IPS-15b (cell line): ENCODE data around the gene RALGPS1.

Experiments used
- H3K27me3 ChIP-seq: one replicate; pipeline ENCODE4 v1.6.1; 2013; ENCODE audit warnings: low read length; ENCODE audit not compliant: control insufficient read depth, insufficient read depth
- H3K36me3 ChIP-seq: one replicate; pipeline ENCODE4 v1.6.1; 2013; ENCODE audit warnings: low read length; ENCODE audit not compliant: control insufficient read depth, insufficient read depth
- H3K4me1 ChIP-seq: one replicate; pipeline ENCODE4 v1.6.1; 2013; ENCODE audit warnings: mild to moderate bottlenecking, low read length; ENCODE audit not compliant: control insufficient read depth, insufficient read depth
- H3K4me3 ChIP-seq: one replicate; pipeline ENCODE4 v1.5.1; 2013; ENCODE audit warnings: low read depth, low read length
- H3K9ac ChIP-seq: one replicate; pipeline ENCODE4 v1.6.1; 2013; ENCODE audit warnings: low read depth, mild to moderate bottlenecking, low read length
- H3K9me3 ChIP-seq: one replicate; pipeline ENCODE4 v1.6.1; 2013; ENCODE audit warnings: mild to moderate bottlenecking, low read length; ENCODE audit not compliant: control insufficient read depth, insufficient read depth

RALGPS1 gene

GRCh38 chr9:126982215-126983002 is 67.8 kb downstream of the RALGPS1 start:
- Histone ChIP-seq H3K4me1 (no peaks in the 10 kb centered on the region), H3K9me3 (no peaks in the 10 kb centered on the region), H3K36me3 (no peaks in the 10 kb centered on the region), H3K9ac (no peak overlapping the region), H3K4me3 (no peak overlapping the region), H3K27me3 (no peaks in the 10 kb centered on the region)

- no peak overlapping the region for H3K9ac ChIP-seq
- no peaks in the 10 kb centered on the region for H3K27me3 ChIP-seq
- no peaks in the 10 kb centered on the region for H3K36me3 ChIP-seq
- no peaks in the 10 kb centered on the region for H3K4me1 ChIP-seq
- H3K9me3 ChIP-seq, result no peaks in the 10 kb centered on the region
- H3K4me3 ChIP-seq, result no peak overlapping the region
Measured at GRCh38 chr9:126983767-126984166, 69.2 kb downstream of the RALGPS1 start.

GRCh38 chr9:126984969-126985368 is 70.4 kb downstream of the RALGPS1 start:
- no peaks in the 10 kb centered on the region for H3K27me3 ChIP-seq
- no peak overlapping the region for H3K9ac ChIP-seq
- no peak overlapping the region for H3K4me3 ChIP-seq
- no peaks in the 10 kb centered on the region for H3K36me3 ChIP-seq
- no peaks in the 10 kb centered on the region for H3K4me1 ChIP-seq
- H3K9me3 ChIP-seq, result no peaks in the 10 kb centered on the region

- H3K36me3 ChIP-seq, result no peaks in the 10 kb centered on the region
- H3K9me3 ChIP-seq, result no peaks in the 10 kb centered on the region
- no peaks in the 10 kb centered on the region for H3K27me3 ChIP-seq
- H3K4me1 ChIP-seq, result no peaks in the 10 kb centered on the region
- H3K9ac ChIP-seq, result no peak overlapping the region
- H3K4me3 ChIP-seq, result no peak overlapping the region
Measured at GRCh38 chr9:126985870-126986498, 71.4 kb downstream of the RALGPS1 start.

GRCh38 chr9:126986506-126986951 is 71.9 kb downstream of the RALGPS1 start:
- H3K9me3 ChIP-seq, result no peaks in the 10 kb centered on the region

GRCh38 chr9:126988857-126989256 is 74.3 kb downstream of the RALGPS1 start:
- Histone ChIP-seq H3K4me1 (no peaks in the 10 kb centered on the region), H3K27me3 (no peaks in the 10 kb centered on the region), H3K36me3 (no peaks in the 10 kb centered on the region), H3K9ac (no peak overlapping the region), H3K9me3 (no peaks in the 10 kb centered on the region), H3K4me3 (no peak overlapping the region)

More at GRCh38 chr9:126986506-126986951, 71.9 kb downstream of the RALGPS1 start:
- no peaks in the 10 kb centered on the region for H3K4me1 ChIP-seq
- no peaks in the 10 kb centered on the region for H3K27me3 ChIP-seq
- H3K9ac ChIP-seq, result no peak overlapping the region
- H3K36me3 ChIP-seq, result no peaks in the 10 kb centered on the region
- H3K4me3 ChIP-seq, result no peak overlapping the region

- H3K27me3 ChIP-seq, result no peaks in the 10 kb centered on the region
- no peak overlapping the region for H3K9ac ChIP-seq
- H3K4me1 ChIP-seq, result no peaks in the 10 kb centered on the region
Measured at GRCh38 chr9:126989847-126990842, 75.6 kb downstream of the RALGPS1 start.

GRCh38 chr9:126991183-126991582 is 76.6 kb downstream of the RALGPS1 start:
- Histone ChIP-seq H3K27me3 (no peaks in the 10 kb centered on the region), H3K9me3 (no peaks in the 10 kb centered on the region), H3K4me3 (no peak overlapping the region), H3K9ac (no peak overlapping the region), H3K4me1 (no peaks in the 10 kb centered on the region), H3K36me3 (no peaks in the 10 kb centered on the region)

More at GRCh38 chr9:126989847-126990842, 75.6 kb downstream of the RALGPS1 start:
- Histone ChIP-seq H3K9me3 (no peaks in the 10 kb centered on the region), H3K36me3 (no peaks in the 10 kb centered on the region), H3K4me3 (no peak overlapping the region)

- no peaks in the 10 kb centered on the region for H3K36me3 ChIP-seq
- H3K9ac ChIP-seq, result no peak overlapping the region
- H3K4me3 ChIP-seq, result no peak overlapping the region
- H3K4me1 ChIP-seq, result no peaks in the 10 kb centered on the region
- no peaks in the 10 kb centered on the region for H3K27me3 ChIP-seq
- no peaks in the 10 kb centered on the region for H3K9me3 ChIP-seq
Measured at GRCh38 chr9:126992427-126992826, 77.8 kb downstream of the RALGPS1 start.

- Histone ChIP-seq H3K27me3 (no peaks in the 10 kb centered on the region), H3K4me3 (no peak overlapping the region)
Measured at GRCh38 chr9:126999315-127000068, 84.9 kb downstream of the RALGPS1 start.

More at GRCh38 chr9:126999315-127000068, 84.9 kb downstream of the RALGPS1 start:
- Histone ChIP-seq H3K4me1 (no peaks in the 10 kb centered on the region), H3K36me3 (no peaks in the 10 kb centered on the region), H3K9ac (no peak overlapping the region), H3K9me3 (no peaks in the 10 kb centered on the region)
